Measurements from ENCODE around the gene CRMP1.

The CRMP1 gene

GRCh38 chr4:5931526-5931925 lies 38.6 kb upstream of the CRMP1 start:
- no peak overlapping the region for H3K4me3 ChIP-seq (ENCODE audit: control insufficient read depth, low read depth, low read length)
- TF ChIP-seq, protein P1, sequence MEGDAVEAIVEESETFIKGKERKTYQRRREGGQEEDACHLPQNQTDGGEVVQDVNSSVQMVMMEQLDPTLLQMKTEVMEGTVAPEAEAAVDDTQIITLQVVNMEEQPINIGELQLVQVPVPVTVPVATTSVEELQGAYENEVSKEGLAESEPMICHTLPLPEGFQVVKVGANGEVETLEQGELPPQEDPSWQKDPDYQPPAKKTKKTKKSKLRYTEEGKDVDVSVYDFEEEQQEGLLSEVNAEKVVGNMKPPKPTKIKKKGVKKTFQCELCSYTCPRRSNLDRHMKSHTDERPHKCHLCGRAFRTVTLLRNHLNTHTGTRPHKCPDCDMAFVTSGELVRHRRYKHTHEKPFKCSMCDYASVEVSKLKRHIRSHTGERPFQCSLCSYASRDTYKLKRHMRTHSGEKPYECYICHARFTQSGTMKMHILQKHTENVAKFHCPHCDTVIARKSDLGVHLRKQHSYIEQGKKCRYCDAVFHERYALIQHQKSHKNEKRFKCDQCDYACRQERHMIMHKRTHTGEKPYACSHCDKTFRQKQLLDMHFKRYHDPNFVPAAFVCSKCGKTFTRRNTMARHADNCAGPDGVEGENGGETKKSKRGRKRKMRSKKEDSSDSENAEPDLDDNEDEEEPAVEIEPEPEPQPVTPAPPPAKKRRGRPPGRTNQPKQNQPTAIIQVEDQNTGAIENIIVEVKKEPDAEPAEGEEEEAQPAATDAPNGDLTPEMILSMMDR (conservative IDR thresholded peaks at IDR 0.05; ENCODE audit: control insufficient read depth, insufficient read depth, low read depth, low read length), result no peak

DNA sequence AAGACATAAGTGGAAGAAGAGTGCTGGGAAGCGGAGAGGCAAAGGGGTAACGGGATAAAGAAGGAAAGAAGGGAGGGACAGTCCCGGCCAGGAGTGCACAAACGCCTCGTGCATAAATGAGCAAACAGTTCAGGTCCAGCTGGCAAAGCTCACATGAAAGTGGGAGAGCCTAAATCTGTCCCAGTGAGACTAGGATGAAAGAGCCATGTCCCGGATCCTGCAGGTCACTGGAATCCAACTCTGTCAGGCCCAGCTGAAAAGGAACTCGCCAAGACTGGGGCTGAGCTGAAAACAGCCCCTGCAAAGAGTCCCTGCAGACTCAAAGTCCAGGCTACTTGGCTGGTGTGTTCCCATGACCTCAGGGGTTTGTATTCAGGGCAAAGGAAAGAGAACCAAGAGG lies 38.0 kb upstream of the CRMP1 start:
- no peak overlapping the region for H3K4me3 ChIP-seq (ENCODE audit: control insufficient read depth, low read depth, low read length)
- TF ChIP-seq, protein P1 (conservative IDR thresholded peaks at IDR 0.05; ENCODE audit: control insufficient read depth, insufficient read depth, low read depth, low read length), result no peak
- no peak for DNase-seq (ENCODE audit: low read depth)

More at GRCh38 chr4:5931526-5931925, 38.6 kb upstream of the CRMP1 start:
- DNase-seq (ENCODE audit: low read depth), result no peak

- TF ChIP-seq, protein P1 (conservative IDR thresholded peaks at IDR 0.05; ENCODE audit: control insufficient read depth, insufficient read depth, low read depth, low read length), result no peak
- no peak overlapping the region for H3K4me3 ChIP-seq (ENCODE audit: control insufficient read depth, low read depth, low read length)
- DNase-seq (ENCODE audit: low read depth), result no peak
Observed at GRCh38 chr4:5930456-5930855, 37.6 kb upstream of the CRMP1 start.

GRCh38 chr4:5928844-5929420 lies 36.0 kb upstream of the CRMP1 start:
- no peak for DNase-seq (ENCODE audit: low read depth)
- TF ChIP-seq, protein P1 (conservative IDR thresholded peaks at IDR 0.05; ENCODE audit: control insufficient read depth, insufficient read depth, low read depth, low read length), result no peak
- no peak overlapping the region for H3K4me3 ChIP-seq (ENCODE audit: control insufficient read depth, low read depth, low read length)

- TF ChIP-seq, protein P1 (conservative IDR thresholded peaks at IDR 0.05; ENCODE audit: control insufficient read depth, insufficient read depth, low read depth, low read length), result no peak
- no peak overlapping the region for H3K4me3 ChIP-seq (ENCODE audit: control insufficient read depth, low read depth, low read length)
- peak; percentile 1 for DNase-seq (ENCODE audit: low read depth)
Observed at GRCh38 chr4:5928274-5928673, 35.4 kb upstream of the CRMP1 start.

DNA sequence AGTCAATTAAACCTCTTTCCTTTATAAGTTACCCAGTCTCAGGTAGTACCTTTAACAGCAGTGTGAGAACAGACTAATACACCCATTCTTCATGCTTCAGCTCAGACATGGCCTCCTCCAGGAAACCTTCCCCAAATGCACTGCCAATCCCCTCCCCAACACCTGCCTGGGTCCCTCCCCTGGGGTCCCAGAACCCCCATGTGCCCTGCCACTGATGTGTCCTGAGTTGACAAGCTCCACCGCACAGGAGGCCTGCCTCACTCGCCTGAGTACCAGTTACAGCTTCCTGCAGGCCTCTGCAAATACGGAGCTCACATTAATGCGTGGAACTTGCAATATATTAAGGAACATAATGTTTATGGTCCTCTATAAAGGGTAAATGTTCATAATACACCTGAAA lies 34.9 kb upstream of the CRMP1 start:
- TF ChIP-seq, protein P1 (conservative IDR thresholded peaks at IDR 0.05; ENCODE audit: control insufficient read depth, insufficient read depth, low read depth, low read length), result no peak
- DNase-seq (ENCODE audit: low read depth), result no peak
- no peak overlapping the region for H3K4me3 ChIP-seq (ENCODE audit: control insufficient read depth, low read depth, low read length)

DNA sequence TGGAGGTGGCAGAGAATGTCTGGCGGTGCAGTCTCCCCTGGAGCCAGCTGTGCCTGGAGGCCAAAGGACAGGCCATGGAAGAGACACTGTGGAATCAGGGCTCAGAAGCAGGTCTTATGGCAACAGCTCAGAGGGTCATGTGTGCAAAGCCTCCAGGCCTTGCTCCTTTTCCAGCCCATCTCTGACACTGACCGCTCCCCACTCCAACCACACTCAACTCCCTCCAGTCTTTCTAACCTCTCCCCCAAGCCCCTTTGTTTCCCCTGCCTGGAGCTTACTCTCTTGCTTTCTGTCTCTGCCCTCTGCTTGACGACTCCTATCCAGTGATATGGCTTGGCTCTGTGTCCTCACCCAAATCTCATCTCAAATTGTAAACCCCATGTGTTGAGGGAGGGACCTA lies 34.2 kb upstream of the CRMP1 start:
- H3K4me3 ChIP-seq (ENCODE audit: control insufficient read depth, low read depth, low read length), result no peak overlapping the region
- no peak for DNase-seq (ENCODE audit: low read depth)
- TF ChIP-seq, protein P1 (conservative IDR thresholded peaks at IDR 0.05; ENCODE audit: control insufficient read depth, insufficient read depth, low read depth, low read length), result no peak
